Left lung (tissue), 14 donors: ENCODE data around the gene PTPRT. TPM values are rescaled to one million over a fixed set of nuclear protein-coding genes. Genes with fewer than 3 reads are reported as not detected.

Experiments
- ATAC-seq: fragments of 200-7000 bp; cut with Tn5 transposase; one replicate; pipeline ENCODE4 v1.9.1; 2020; ENCODE audit warnings: moderate library complexity
- DNase-seq, 4 donors: peaks; one replicate each; pipeline ENCODE4 v3.0.0-alpha.2; 2013 to 2020
- H3K27ac ChIP-seq, 2 donors: fragments of 200-600 bp; sonication (generic) in 1 of 2; one replicate each; pipeline versions ENCODE4 v1.5.0 to v1.8.0; 2020 to 2021
- H3K27me3 ChIP-seq, 2 donors: fragments of 200-600 bp; sonication (generic) in 1 of 2; one replicate each; pipeline versions ENCODE4 v1.5.0 to v1.8.0; 2020 to 2021
- H3K36me3 ChIP-seq, 2 donors: fragments of 200-600 bp; sonication (generic) in 1 of 2; one replicate each; pipeline versions ENCODE4 v1.5.0 to v1.8.0; 2020 to 2021
- H3K4me1 ChIP-seq, 2 donors: fragments of 200-600 bp; one replicate each; pipeline ENCODE4 v1.8.0; 2021
- H3K4me3 ChIP-seq, 2 donors: fragments of 200-600 bp; sonication (generic) in 1 of 2; one replicate each; pipeline versions ENCODE4 v1.5.0 to v1.8.0; 2020 to 2021; ENCODE audit warnings: mild to moderate bottlenecking in 1 of 2
- H3K9me3 ChIP-seq, 2 donors: fragments of 200-600 bp; sonication (generic) in 1 of 2; one replicate each; pipeline versions ENCODE4 v1.5.0 to v1.8.0; 2020 to 2021
- intact Hi-C, 2 donors: fragments of 100-400 bp; cut with DNase I; formaldehyde crosslinking; loops; one replicate each; pipeline versions ENCODE4 v1.11.2 to v1.14.2; 2022
- long read RNA-seq, 12 donors: library from polyadenylated mRNA in 2 of 12; unstranded in 2 of 12; transcript quantifications; one replicate each; pipeline ENCODE4 v2.0.0 and lab custom pipeline, GENCODE V29; 2019 to 2026
- polyA plus RNA-seq, 6 donors: library from polyadenylated mRNA; unstranded; fragments of 120-200 nt; gene quantifications; one replicate each; pipeline ENCODE4 v1.2.1, GENCODE V29; 2013; ENCODE audit not compliant: insufficient read length in 6 of 6
- total RNA-seq, 2 donors: library from RNA; stranded (reverse); fragmentation: NEBNext Ultra II Directional; extraction: Animal tissue kit (Norgen Biotek cat#: 25700); gene quantifications; one replicate each; pipeline ENCODE4 v1.2.1, GENCODE V29; 2021
- TF ChIP-seq, protein P1 (sequence below), 2 donors: fragments of 200-600 bp; sonication (generic) in 1 of 2; IDR thresholded peaks; one replicate each; pipeline versions ENCODE4 v1.5.0 to v1.8.0; 2021; ENCODE audit warnings: antibody characterized with exemption in 2 of 2
- donor health status: DM: no; HTN: yes; CAD: no.
- donor health status: DM: no; HTN: no; CAD: no.

PTPRT gene
- total RNA-seq = 1 to 10 TPM in 1 of 2 donors, under 1 TPM in 1; 0.15 to 2.9 TPM
- polyA plus RNA-seq = 1 to 10 TPM in 3 of 6 donors, under 1 TPM in 3; 0.59 to 2.5 (median 1.4) TPM
- long read RNA-seq, donor 1 = 0 reads
- long read RNA-seq, donor 2 = 0 reads
- long read RNA-seq, donor 3 = 0 reads
- long read RNA-seq, donor 4 = 0 reads
- long read RNA-seq, donor 5 = 0 reads
- long read RNA-seq, donor 6 = 0 reads
- long read RNA-seq, donor 7 = 0 reads
- long read RNA-seq, donor 8 = 0 reads
- long read RNA-seq, donor 9 = 0 reads
- long read RNA-seq, donor 10 = 0 reads
- long read RNA-seq, donor 11 = 0 reads
- long read RNA-seq, donor 12 = 0 reads

DNA sequence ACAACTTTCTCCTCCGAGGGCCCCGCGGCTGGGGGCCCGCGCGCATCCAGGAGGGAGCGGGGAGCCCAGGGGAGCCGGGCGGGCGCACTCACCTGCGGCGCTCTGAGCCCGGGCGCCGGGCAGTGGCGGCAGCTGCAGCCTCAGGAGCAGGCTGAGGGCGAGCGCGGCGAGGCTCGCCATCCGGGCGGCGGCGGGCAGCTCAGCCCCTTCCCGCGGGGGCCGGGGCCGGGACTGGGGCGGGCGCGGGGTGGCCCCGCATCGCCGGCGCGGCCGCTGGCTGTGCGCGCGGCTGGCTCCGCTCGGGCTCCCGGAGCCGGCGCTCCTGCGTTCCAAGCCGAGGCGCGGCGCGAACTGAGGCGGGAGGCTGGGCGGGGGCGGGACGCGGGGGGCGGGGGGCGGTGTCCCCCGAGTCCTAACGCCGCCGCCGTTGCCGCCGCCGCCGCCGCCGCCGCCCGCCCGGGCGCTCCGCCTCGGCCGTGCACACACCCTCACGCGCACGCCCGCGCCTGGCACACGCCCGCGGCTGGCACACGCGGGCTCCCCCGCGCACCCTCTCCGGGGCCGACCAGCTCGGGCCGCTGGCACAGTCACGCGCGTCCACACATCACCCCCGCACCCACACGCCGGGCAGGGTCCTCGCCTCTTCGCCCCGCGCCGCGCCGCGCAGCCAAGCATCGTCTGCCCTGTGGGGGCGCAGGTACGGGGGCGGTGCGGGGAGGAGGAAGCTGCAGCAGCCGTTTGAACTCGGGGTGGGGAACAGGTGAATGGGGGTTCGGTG, at the start of gene PTPRT:
Gene PTPRT (minus strand): TSS at position 353 of the 778 bp plus-strand sequence. CDS start 173 bp downstream, at position 180.
- Histone ChIP-seq H3K9me3 (no peaks in the 10 kb centered on the region), H3K36me3 (no peaks in the 10 kb centered on the region), H3K4me1 (no peaks in the 10 kb centered on the region), H3K27me3 (peaks cover 36 to 76% of the 10 kb centered on the region in 2 donors), H3K27ac (no peak within 1 kb of the TSS), H3K4me3 (peak within 1 kb of the TSS in 1 of 2 donors; percentile 16)
- ATAC-seq (no peak), DNase-seq (peak in 1 of 4 donors; percentile 76)
- TF ChIP-seq, protein P1, sequence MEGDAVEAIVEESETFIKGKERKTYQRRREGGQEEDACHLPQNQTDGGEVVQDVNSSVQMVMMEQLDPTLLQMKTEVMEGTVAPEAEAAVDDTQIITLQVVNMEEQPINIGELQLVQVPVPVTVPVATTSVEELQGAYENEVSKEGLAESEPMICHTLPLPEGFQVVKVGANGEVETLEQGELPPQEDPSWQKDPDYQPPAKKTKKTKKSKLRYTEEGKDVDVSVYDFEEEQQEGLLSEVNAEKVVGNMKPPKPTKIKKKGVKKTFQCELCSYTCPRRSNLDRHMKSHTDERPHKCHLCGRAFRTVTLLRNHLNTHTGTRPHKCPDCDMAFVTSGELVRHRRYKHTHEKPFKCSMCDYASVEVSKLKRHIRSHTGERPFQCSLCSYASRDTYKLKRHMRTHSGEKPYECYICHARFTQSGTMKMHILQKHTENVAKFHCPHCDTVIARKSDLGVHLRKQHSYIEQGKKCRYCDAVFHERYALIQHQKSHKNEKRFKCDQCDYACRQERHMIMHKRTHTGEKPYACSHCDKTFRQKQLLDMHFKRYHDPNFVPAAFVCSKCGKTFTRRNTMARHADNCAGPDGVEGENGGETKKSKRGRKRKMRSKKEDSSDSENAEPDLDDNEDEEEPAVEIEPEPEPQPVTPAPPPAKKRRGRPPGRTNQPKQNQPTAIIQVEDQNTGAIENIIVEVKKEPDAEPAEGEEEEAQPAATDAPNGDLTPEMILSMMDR (IDR thresholded peaks at IDR 0.05) = no peak
- intact Hi-C loops = no loop called here

DNA sequence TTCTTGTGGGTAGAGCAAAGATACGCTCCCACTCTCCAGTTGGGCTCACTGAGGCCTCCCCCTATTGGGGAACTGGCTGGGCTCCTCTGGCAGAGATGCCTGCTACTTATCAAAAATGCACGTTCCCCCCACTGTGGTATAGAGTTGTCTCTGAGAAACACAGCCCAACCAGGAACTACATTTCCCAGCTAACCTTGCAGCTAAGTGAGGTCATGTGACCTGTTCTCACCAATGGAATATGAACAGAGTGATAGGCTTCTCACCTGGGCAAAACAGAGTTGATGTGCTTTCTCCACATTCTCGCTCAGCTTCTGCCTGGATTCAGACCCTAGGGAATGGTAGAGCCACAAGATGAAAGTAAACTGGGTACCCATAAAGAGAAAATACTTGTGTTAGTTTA, 49.1 kb upstream of the PTPRT start:
- TF ChIP-seq, protein P1 (IDR thresholded peaks at IDR 0.05) = no peak
- ATAC-seq = no peak

DNA sequence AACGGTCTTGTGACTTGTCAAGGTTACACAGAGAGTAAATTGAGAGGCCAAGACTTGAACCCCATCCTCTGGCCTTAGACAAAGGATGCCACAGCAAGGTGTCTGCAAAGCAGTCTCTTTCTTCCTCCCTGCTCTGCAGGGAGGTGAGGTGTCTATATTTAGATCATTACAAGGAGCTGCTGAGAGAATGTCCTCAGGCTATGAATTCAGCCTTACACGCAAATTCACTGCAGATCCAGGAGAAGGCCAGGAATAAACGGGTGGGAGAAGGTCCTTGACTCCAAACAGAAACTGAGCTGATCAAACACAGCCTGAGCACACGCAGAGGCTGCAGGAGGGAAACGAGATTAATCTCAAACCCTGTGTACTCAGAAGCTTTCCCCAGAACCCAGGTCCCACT, 48.6 kb upstream of the PTPRT start:
- intact Hi-C loops = no loop called here
- no peak overlapping the region for H3K4me3 ChIP-seq
- no peaks in the 10 kb centered on the region for H3K36me3 ChIP-seq
- DNase-seq (no peak), ATAC-seq (no peak)
- no peaks in the 10 kb centered on the region for H3K9me3 ChIP-seq
- no peaks in the 10 kb centered on the region for H3K4me1 ChIP-seq
- H3K27me3 ChIP-seq = peaks cover 0 to 5% of the 10 kb centered on the region in 2 donors
- TF ChIP-seq, protein P1 (IDR thresholded peaks at IDR 0.05) = no peak
- no peak overlapping the region for H3K27ac ChIP-seq

More for the DNA sequence above, 49.1 kb upstream of the PTPRT start:
- no peak overlapping the region for H3K4me3 ChIP-seq
- no peaks in the 10 kb centered on the region for H3K36me3 ChIP-seq
- DNase-seq = no peak
- H3K4me1 ChIP-seq = no peaks in the 10 kb centered on the region
- intact Hi-C loops = no loop called here
- peaks cover 0 to 5% of the 10 kb centered on the region in 2 donors for H3K27me3 ChIP-seq
- H3K9me3 ChIP-seq = no peaks in the 10 kb centered on the region
- H3K27ac ChIP-seq = no peak overlapping the region

DNA sequence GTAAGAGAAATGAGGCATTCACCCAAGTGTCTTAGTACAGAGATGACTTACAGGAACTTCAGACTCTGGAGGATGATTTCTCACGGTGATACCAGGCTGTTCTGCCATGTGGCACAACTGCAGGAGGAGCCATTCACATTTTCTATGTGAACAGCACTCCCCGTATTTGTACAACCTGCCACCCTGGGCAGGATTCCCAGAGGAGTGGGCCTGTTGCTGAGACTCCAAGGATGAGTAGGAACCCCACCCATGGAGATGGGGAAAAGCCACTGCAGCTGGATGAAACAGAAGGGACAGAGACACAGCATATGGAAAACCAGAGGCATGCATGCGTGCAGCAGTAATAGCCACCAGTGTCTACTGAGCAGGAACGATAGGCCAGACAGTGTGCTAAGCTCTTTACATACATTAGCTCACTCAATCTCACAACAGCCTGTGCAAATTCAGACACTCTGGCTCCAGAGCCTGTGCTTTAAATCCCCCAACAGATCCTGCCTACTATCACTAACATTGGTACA, 48.0 kb upstream of the PTPRT start:
- ATAC-seq = no peak
- intact Hi-C loops = no loop called here
- TF ChIP-seq, protein P1 (IDR thresholded peaks at IDR 0.05) = no peak
- H3K27me3 ChIP-seq = peaks cover 0 to 5% of the 10 kb centered on the region in 2 donors
- H3K4me3 ChIP-seq = no peak overlapping the region
- no peaks in the 10 kb centered on the region for H3K9me3 ChIP-seq
- DNase-seq = no peak
- no peaks in the 10 kb centered on the region for H3K4me1 ChIP-seq
- H3K27ac ChIP-seq = no peak overlapping the region
- H3K36me3 ChIP-seq = no peaks in the 10 kb centered on the region

DNA sequence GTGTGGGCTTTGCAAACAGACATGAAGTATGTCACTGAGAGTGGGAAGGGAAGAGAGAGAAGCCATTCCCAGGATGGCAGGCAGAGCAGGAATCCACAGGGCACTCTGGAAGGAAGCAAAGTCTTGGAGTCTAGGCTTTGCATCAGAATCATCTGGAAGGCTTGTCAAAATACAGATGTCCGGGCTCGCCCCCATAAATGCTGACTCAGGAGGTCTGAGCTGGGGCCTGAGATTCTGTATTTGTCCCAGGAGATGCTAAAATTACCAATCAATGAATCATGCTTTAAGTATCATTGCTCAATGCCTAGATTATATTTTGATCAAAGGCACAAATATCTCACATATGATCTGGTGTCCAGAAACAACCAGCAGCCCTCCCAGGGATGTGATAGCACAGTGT, 46.3 kb upstream of the PTPRT start:
- peaks cover 0 to 5% of the 10 kb centered on the region in 2 donors for H3K27me3 ChIP-seq
- TF ChIP-seq, protein P1 (IDR thresholded peaks at IDR 0.05) = no peak
- H3K4me1 ChIP-seq = no peaks in the 10 kb centered on the region
- intact Hi-C loops = no loop called here
- H3K36me3 ChIP-seq = no peaks in the 10 kb centered on the region
- no peak overlapping the region for H3K4me3 ChIP-seq
- DNase-seq = no peak
- no peaks in the 10 kb centered on the region for H3K9me3 ChIP-seq
- no peak for ATAC-seq
- H3K27ac ChIP-seq = no peak overlapping the region
